GM12875 (cell line): ENCODE results near the gene RPS6KA2.
"Not testable (repeated sequence)": the region's sequence is repeated elsewhere in the genome, so short reads cannot be mapped to it uniquely, and the experiment has no call there.

Experiments
- H3K4me3 ChIP-seq: one replicate; pipeline ENCODE4 v1.5.1; 2011; ENCODE audit warnings: low read depth, low read length, control low read depth
- CTCF ChIP-seq: IDR thresholded peaks from 2 replicates; pipeline ENCODE4 v1.5.1; 2011; ENCODE audit warnings: low read depth, mild to moderate bottlenecking, control low read depth, inconsistent platforms, low read length, moderate library complexity, borderline replicate concordance; ENCODE audit not compliant: insufficient read depth

Gene RPS6KA2

GRCh38 chr6:166395351-166395750 lies 231.7 kb downstream of the RPS6KA2 start:
- no peak for TF ChIP-seq CTCF
- H3K4me3 ChIP-seq: no peak overlapping the region

- no peak for TF ChIP-seq CTCF
- H3K4me3 ChIP-seq: no peak overlapping the region
Observed at GRCh38 chr6:166394036-166394892, 232.8 kb downstream of the RPS6KA2 start.

GRCh38 chr6:166393535-166393823 lies 233.6 kb downstream of the RPS6KA2 start:
- TF ChIP-seq CTCF: no peak
- H3K4me3 ChIP-seq: no peak overlapping the region

- not testable (repeated sequence) for H3K4me3 ChIP-seq
Observed at GRCh38 chr6:166392755-166393534, 234.1 kb downstream of the RPS6KA2 start.

- H3K4me3 ChIP-seq: no peak overlapping the region
- TF ChIP-seq CTCF: no peak
Observed at GRCh38 chr6:166389119-166389518, 237.9 kb downstream of the RPS6KA2 start.

GRCh38 chr6:166388290-166389004 lies 238.6 kb downstream of the RPS6KA2 start:
- no peak for TF ChIP-seq CTCF
- H3K4me3 ChIP-seq: no peak overlapping the region

- no peak for TF ChIP-seq CTCF
- H3K4me3 ChIP-seq: no peak overlapping the region
Observed at GRCh38 chr6:166387642-166388289, 239.3 kb downstream of the RPS6KA2 start.

GRCh38 chr6:166387098-166387497 lies 240.0 kb downstream of the RPS6KA2 start:
- H3K4me3 ChIP-seq: not testable (repeated sequence)
